GM18526 (cell line): ENCODE data around the gene CFAP92.

Experiments used
- POLR2A ChIP-seq: IDR thresholded peaks from 3 replicates; pipeline ENCODE4 v1.6.1; 2011; ENCODE audit not compliant: insufficient read length; ENCODE audit errors: extremely low read depth

CFAP92 gene

DNA sequence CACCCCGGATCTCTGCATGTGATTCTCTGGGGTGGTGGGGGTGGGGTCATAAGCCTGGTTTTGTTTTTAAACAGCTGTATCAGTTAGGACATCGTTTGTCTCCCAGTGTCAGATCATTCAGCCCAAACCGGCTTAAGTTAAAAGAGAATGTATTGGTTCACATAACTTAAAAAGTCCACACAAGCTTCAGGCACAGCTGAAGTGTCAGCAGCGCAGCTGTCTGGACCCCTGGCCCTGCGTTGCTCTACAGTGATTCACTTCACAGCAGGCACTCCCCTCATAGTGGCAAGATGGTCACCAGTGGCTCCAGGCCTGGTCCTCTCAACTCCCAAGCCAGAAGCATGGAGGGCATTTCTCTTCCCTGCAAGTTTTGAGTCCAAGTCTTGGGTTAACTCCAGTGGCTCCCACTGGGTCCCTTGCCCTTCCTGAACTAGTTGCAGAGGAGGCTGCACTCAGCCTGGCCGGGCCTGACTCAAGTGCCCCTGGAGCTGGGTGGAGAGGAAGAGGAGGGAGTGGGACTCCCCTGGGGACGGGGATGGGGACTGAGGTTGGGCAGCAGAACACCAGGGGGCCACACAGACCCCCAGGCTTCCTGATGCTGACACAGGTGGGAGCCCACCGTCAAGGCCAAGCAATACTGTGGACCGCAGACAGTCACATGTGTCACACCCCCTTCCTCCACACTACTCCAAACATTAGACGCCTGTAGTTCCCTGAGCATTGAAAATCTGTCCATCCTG lies 37.8 kb upstream of the CFAP92 start:
- TF ChIP-seq POLR2A: no peak

DNA sequence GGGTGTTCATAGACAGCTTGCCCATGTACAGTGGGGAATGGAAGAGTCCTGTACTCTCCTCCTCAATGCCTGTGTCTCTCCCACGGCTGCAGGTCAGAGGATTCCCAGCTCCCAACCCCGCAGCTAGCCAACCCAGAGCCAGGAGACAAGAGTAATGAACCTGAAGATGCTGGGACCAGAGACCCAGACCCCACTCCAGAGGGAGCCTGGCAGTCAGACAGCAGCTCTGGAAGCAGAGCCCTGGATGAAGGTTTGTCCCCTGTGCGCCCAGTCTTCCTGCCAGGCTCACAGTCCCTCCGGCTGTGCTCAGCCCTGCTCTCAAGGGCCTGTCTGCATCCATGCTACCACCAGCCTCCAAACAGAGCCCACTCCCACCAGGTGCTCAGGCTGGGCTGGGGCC lies 36.7 kb upstream of the CFAP92 start:
- no peak for TF ChIP-seq POLR2A

DNA sequence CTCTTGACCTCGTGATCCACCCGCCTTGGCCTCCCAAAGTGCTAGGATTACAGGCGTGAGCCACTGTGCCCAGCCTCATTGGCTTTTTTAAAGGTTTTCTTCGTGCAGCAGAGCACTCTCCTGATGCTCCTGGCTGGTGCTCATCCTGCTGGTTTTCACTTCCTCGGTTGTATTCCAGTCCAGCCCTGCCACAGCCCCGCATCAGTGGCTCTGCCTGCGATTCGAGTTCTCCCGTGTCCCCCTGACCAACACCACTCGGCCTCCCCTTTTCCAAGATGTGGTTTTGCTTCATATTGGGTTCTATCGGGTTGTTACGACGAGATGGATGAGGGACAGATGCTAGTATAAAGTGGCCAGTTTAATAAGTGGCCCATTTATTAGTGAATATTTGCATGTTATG lies 35.0 kb upstream of the CFAP92 start:
- no peak for TF ChIP-seq POLR2A

DNA sequence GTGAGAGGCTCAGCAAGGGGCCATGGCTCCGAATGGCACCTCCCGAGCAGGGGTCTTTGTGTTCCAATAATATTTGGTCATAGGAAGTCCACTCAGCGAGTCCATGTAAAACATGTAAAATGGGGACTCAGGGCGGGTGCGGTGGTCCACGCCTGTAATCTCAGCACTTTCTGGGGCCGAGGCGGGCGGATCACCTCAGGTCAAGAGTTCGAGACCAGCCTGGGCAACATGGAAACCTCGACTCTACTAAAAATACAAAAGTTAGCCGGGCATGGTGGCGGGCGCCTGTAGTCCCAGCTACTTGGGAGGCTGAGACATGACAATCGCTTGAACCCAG lies 33.6 kb upstream of the CFAP92 start:
- TF ChIP-seq POLR2A: no peak

DNA sequence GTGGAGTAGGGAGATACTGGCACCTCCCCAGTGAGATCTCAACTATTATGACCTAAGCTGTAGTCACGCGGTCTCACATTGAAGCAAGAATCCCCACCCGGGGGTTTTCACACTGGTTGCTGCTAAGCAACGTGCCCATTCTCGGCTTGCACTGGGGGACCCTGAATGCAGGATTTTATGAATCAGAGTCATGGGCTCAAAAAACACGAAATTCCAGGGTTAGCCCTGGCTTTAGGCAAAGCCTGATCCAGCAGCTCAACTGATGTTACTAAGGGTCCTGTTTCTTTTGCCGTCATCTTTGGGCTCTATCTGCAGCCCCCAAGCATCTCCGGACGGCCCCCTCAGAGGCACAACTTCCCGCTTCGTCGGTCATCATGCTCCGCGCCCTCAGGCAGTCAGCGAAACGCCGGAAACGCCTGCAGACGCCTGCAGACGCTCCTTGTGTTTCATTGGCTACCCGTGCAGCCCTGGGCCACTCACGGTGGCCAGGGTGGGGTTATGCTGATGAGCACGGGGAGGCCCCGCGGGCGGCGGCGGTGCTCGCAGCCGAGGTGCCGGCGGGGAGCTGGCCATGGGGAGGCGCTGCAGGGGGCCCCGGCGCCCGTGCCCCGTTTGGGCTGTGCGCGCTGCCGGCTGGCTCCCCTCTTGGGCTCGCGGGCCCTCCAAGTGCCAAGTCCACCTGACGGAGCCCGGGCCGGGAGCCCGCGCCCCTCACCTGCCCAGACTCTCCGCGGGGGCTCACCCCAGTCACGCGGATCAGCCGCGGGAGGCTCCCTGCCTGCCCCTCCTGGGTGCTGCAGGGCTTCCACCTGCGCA lies 33.1 kb upstream of the CFAP92 start:
- TF ChIP-seq POLR2A: peak; percentile 64

DNA sequence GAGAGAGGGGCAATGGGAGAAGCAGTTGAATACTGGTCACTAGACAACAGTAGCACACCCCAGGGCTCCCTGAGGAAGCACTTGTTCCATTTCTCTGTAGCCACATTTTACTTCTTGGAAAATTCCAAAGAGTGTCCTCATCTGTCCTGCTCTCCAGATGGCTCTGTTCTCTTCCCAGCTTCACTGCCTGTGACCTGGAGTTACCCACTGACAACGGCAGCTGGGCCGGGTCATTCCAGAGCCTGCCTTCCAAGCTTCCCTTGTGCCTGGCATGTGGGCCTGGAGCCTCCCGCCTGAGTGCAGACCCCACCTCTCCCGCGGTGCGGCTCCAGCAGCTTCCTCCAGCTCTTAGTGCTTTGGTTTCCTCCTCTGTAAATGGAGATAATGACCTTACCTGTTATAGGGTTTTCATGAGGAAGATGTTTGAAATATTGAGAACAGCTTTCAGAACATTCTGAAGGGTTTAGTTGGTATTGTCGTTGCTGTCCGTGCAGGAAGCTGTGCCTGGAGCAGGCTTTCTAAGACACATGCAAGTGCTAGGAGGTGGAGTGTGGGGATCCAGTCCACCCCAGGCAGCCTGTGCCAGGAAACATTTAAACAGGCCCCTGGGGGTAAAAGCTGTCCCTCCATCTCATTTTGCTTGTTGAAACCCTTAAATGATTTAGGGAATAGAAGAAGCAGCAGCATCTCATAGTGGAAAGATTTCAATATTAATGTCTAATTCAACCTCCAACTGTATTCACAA lies 32.0 kb upstream of the CFAP92 start:
- TF ChIP-seq POLR2A: no peak

DNA sequence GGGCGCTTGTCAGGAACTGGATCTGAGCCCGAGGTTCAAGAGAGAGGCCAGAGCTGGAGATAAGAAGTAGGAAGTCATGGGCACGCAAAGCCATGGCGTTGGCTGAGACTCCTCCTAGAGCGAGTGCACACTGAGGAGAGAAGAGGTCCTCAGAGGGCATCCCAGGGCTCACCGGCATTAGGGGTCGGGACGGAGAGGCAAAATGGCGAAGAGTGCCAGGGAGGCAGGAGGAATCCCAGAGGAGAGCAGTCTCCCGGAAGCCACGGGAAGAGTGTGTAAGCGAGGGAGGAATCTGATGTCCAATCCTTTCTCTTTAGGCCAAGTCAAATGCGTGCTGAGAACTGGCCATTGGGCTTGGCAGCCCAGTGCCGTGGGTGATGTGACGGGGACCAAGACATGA lies 31.2 kb upstream of the CFAP92 start:
- no peak for TF ChIP-seq POLR2A

DNA sequence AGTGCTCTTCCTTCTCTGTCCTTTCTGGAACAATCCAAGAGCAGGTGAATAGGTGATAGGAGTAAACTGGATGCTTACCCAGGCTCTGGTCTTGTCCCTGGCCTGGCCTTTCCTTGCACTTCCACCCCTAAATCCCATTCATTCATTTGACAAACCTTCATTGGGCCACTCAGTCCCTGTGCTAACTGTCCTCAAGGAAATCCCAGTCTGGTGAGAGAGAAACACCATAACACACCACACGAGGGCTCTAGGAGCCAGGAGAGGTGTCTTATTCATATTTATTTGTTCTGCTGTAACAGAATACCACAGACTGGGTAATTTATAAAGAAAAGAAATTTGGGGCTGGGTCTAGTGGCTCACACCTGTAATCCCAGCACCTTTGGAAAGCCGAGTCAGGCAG lies 30.0 kb upstream of the CFAP92 start:
- no peak for TF ChIP-seq POLR2A

DNA sequence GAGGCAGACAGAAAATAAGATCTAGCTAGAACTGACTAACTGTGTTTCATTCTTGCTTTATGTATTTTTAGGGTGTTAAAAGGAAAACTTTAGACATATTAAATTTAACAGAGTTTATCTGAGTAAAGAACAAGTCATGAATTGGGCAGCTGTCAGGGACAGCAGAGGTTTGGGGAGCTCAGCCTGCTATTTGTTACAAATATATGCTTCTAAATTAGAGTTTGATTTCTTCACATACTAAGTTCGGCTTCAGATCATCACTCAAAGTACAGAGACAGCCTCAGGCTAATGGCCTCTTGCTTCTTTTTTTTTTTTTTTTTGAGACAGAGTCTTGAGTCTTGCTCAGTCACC lies 29.1 kb upstream of the CFAP92 start:
- TF ChIP-seq POLR2A: no peak

DNA sequence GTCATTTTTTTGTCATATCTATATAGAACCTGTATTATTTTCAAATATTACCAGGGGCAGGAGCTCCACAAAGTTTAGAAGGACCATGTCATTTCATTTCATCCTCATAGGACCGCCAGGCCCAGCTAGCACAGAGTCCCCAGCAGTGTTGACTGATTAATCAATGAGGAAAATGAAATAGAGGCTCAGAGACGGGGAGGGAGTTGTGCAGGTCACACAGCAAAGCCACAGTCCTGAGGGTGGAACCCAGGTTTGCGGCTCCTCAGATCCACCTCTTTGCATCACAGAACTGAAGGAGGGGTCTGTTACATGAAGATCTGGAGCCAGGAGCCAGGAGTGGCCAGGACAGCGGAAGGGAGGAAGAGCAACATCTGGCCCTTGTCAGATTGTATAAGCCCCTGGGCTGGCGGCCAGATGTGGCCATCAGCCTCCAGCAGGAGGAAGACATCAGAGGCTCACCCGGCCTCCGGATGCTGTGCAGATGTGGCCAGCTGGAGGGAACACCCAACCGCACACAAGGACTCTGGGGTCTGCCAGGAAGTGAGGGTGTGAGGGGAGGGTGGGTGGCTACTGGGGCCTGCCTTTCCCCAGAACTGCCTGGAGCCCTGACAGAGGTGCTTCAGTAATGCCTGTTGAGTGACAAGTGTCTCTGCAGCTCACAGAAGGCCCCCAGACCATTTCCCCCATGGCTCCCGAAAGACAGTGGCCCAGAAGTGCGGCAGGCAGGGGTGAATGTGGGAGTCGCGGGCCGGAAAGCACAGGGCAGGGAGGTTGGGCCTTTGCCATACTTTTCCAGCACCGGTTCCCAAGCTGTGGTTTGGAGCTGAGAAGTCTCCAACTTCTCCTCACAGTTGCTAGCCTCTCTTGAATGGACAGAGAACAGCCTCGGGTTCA lies 28.5 kb upstream of the CFAP92 start:
- no peak for TF ChIP-seq POLR2A

DNA sequence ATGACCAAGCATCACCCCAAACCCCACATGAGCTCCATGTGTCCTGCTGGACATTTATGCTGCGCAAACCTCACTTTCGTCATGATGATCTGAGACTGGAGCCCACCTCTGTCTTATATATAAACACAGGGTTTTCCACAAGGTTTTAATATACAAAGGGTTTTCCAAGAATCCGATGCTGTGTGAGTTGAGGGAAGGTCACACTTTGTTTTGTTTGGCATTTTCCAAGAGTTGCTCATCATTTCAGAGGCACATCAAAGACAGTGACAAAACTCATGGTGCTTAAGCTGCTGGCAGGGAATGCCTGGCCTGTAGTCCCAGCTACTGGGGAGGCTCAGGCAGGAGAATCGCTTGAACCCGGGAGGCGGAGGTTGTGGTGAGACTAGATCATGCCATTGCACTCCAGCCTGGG lies 27.3 kb upstream of the CFAP92 start:
- no peak for TF ChIP-seq POLR2A

DNA sequence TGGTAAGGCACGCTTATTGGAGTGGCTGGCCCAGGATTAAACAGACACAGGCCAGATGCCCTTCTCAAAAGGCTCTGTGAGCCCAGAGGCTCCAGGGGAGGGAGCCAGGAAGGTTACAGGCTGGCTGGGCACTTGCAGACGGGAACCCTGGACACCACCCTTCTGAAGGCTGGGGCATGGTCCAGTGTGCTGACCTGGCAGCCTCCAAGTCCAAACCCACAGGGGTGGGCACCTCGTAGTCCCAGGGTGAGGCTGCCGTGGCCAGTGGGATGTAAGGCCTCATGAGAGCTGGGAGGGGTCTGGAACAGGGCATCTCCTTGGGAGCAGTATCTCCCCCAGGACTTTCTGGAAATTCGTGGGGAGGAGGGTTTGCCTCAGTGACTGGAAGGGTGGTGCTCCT lies 26.8 kb upstream of the CFAP92 start:
- TF ChIP-seq POLR2A: no peak

DNA sequence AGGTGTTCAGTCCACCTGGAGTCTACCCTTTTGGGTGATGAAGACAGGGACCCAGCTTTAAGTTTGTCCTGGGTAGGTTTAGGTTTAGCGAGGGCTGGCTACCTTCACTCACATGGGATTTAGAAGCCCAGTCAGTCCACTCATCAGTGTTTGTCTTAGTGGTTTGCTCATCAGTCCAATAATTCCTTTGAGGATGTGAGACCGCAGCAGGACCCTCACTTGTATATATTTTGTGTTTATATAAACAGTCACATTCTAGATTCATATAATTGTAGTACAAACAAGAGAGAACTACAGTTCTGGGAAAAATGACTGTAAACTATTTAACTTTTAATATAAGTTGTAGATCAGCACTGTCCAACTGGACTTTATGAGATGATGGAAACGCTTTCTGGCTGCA lies 25.4 kb upstream of the CFAP92 start:
- no peak for TF ChIP-seq POLR2A

DNA sequence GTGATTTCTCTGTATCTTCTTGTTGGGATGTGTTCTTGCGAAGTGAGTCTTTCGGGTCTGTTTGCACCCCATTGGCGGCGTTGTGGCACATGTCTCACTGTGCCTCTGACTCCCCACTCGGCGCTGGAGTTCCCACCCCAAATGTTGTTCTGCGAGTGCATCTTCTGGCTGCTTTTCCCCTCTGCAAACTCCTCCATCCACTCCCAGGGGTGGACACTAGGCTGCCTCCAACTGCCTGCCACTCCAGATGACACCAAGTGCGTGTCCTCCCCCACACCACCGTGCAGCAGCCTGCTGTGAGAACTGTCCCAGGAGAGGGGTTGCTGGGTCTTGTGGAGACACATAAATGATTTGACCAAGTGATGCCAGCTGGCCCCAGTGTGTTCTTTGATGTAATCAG lies 24.9 kb upstream of the CFAP92 start:
- TF ChIP-seq POLR2A: no peak

DNA sequence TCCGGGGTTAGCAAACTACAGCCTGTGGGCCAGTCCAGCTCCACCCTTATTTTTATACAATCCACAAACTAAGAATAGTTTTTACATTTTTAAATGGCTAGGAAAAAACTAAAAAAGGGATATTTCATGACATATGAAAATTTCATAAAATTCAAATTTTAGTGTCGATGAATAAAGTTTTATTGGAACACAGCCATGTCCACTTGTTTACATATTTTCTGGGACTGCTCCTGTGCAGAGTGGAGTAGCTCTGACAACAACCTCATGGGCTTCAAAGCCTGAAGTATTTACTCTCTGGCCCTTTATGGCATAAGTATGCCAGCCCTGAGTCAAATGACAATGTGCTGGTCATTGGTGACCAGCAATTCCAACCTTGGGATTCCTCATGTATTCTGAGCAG lies 24.4 kb upstream of the CFAP92 start:
- TF ChIP-seq POLR2A: no peak
